Fibroblast of peridontal ligament (primary cell): ENCODE measurements around the gene SLC16A5.

Source experiments
- DNase-seq: peaks from one replicate; pipeline ENCODE4 v3.0.0-alpha.2; 2010; ENCODE audit errors: extremely low read depth

SLC16A5 gene

GRCh38 chr17:75086496-75087181 is 1.1 kb upstream of the SLC16A5 start:
- DNase-seq = no peak

GRCh38 chr17:75087182-75087557 is 584 bp upstream of the SLC16A5 start:
- no peak for DNase-seq

GRCh38 chr17:75088465-75089417 is 987 bp downstream of the SLC16A5 start:
- no peak for DNase-seq

GRCh38 chr17:75090871-75091854 is 3.4 kb downstream of the SLC16A5 start:
- no peak for DNase-seq

- DNase-seq = no peak
These were observed 4.1 kb downstream of the SLC16A5 start for GRCh38 chr17:75091855-75092327.

- DNase-seq = no peak
These were observed 5.9 kb downstream of the SLC16A5 start for GRCh38 chr17:75093548-75094158.

- DNase-seq = no peak
These were observed 7.2 kb downstream of the SLC16A5 start for GRCh38 chr17:75094871-75095399.

- no peak for DNase-seq
These were observed 8.4 kb downstream of the SLC16A5 start for GRCh38 chr17:75096082-75096625.

GRCh38 chr17:75097865-75098264 is 10.1 kb downstream of the SLC16A5 start:
- DNase-seq = no peak

GRCh38 chr17:75098861-75099260 is 11.1 kb downstream of the SLC16A5 start:
- DNase-seq = no peak

GRCh38 chr17:75099881-75100595 is 12.3 kb downstream of the SLC16A5 start:
- DNase-seq = no peak

- DNase-seq = no peak
These were observed 14.6 kb downstream of the SLC16A5 start for GRCh38 chr17:75102385-75102821.

GRCh38 chr17:75103601-75104554 is 16.1 kb downstream of the SLC16A5 start:
- DNase-seq = no peak

- DNase-seq = no peak
These were observed 17.6 kb downstream of the SLC16A5 start for GRCh38 chr17:75105126-75106080.

- no peak for DNase-seq
These were observed 20.4 kb downstream of the SLC16A5 start for GRCh38 chr17:75108193-75108592.

GRCh38 chr17:75109046-75109406 is 21.3 kb downstream of the SLC16A5 start:
- no peak for DNase-seq

- peak; percentile 67 for DNase-seq
These were observed 21.9 kb downstream of the SLC16A5 start, which contains the start of gene ARMC7 for GRCh38 chr17:75109407-75110233. Gene ARMC7 (plus strand): TSS chr17:75109969. CDS start chr17:75110289, 320 bp downstream.
